Gastroesophageal sphincter (tissue), 3 donors: ENCODE data around the gene GPR149.

Source experiments
- CTCF ChIP-seq, 4 experiments: fragments of 200-600 bp in 2 of 4; fragments of 450-650 bp in 2 of 4; sonication (generic) in 1 of 4; IDR thresholded peaks; one replicate each; pipeline ENCODE4 v1.5.1; 2017 to 2019; ENCODE audit warnings: antibody characterized with exemption in 4 of 4, mild to moderate bottlenecking in 2 of 4, moderate library complexity in 2 of 4
- POLR2AphosphoS5 ChIP-seq: sonication (generic); formaldehyde crosslinking; IDR thresholded peaks from one replicate; pipeline ENCODE4 v1.6.1; 2017; ENCODE audit warnings: antibody characterized with exemption

- TF ChIP-seq CTCF (IDR thresholded peaks at IDR 0.05), result no peak
- no peak for TF ChIP-seq POLR2AphosphoS5
Observed at GRCh38 chr3:154316974-154317767, 112.8 kb downstream of the GPR149 start.
